Measurements from ENCODE around the gene SELENOK. TPM values are rescaled to one million over a fixed set of nuclear protein-coding genes. Genes with fewer than 3 reads are reported as not detected.

Gene SELENOK
- total RNA-seq, 2 donors from 2014 or later, result 14.5 to 36.1 TPM

GRCh38 chr3:53845103-53845880, 46.4 kb downstream of the SELENOK start:
- H3K27ac ChIP-seq, result peak overlapping the region; percentile 89 to 99 (median 98)
- H3K36me3 ChIP-seq (replicated peaks in 1 of 2; ENCODE audit: insufficient read depth in 1 of 2, low read depth in 2 of 2), result no peaks in the 10 kb centered on the region
- TF ChIP-seq POLR2A (IDR thresholded peaks at IDR 0.05) (peak in 2 of 3 donors; percentile 69 to 72), CTCF (IDR thresholded peaks at IDR 0.05) (peak in 5 of 7 experiments; percentile 9 to 52 (median 39))
- no peaks in the 10 kb centered on the region for H3K9me3 ChIP-seq
- intact Hi-C loops (cut with DNase I), result no loop called here
- DNase-seq, result peak; percentile 74 to 81 (median 79)
- peaks cover 63% of the 10 kb centered on the region for H3K4me1 ChIP-seq
- H3K27me3 ChIP-seq, result no peaks in the 10 kb centered on the region
- ATAC-seq, result peak; percentile 39
- WGBS, 2 donors, result 6 to 9% methylated on average over 21 to 25 of the region's 25 CpGs
- H3K4me3 ChIP-seq, result peak overlapping the region; percentile 31 to 41

GRCh38 chr3:53844262-53845102, 47.2 kb downstream of the SELENOK start:
- TF ChIP-seq POLR2A (IDR thresholded peaks at IDR 0.05) (peak in 2 of 3 donors; percentile 19 to 37), CTCF (IDR thresholded peaks at IDR 0.05) (no peak)
- Histone ChIP-seq H3K4me3 (no peak overlapping the region), H3K36me3 (replicated peaks in 1 of 2; ENCODE audit: insufficient read depth in 1 of 2, low read depth in 2 of 2) (no peaks in the 10 kb centered on the region), H3K4me1 (peaks cover 63% of the 10 kb centered on the region), H3K9me3 (no peaks in the 10 kb centered on the region), H3K27me3 (no peaks in the 10 kb centered on the region), H3K27ac (peak overlapping the region; percentile 89 to 99 (median 98))
- ATAC-seq (no peak), DNase-seq (peak; percentile 32 to 61 (median 47))
- intact Hi-C loops (cut with DNase I), result no loop called here
- WGBS, 2 donors, result 13 to 20% methylated on average over 5 to 9 of the region's 9 CpGs

GRCh38 chr3:53843195-53844177, 48.2 kb downstream of the SELENOK start:
- H3K36me3 ChIP-seq (replicated peaks in 1 of 2; ENCODE audit: insufficient read depth in 1 of 2, low read depth in 2 of 2), result no peaks in the 10 kb centered on the region
- peak; percentile 40 to 54 (median 44) for DNase-seq
- no peaks in the 10 kb centered on the region for H3K9me3 ChIP-seq
- intact Hi-C loops (cut with DNase I), result no loop called here
- H3K4me3 ChIP-seq, result no peak overlapping the region
- H3K4me1 ChIP-seq, result peaks cover 63% of the 10 kb centered on the region
- H3K27ac ChIP-seq, result peak overlapping the region; percentile 89 to 99 (median 98)
- peak; percentile 2 for ATAC-seq
- TF ChIP-seq POLR2A (IDR thresholded peaks at IDR 0.05) (peak in 1 of 3 donors; percentile 13), CTCF (IDR thresholded peaks at IDR 0.05) (no peak)
- no peaks in the 10 kb centered on the region for H3K27me3 ChIP-seq
- WGBS, 2 donors, result 20 to 30% methylated on average over 9 to 10 of the region's 10 CpGs

- H3K36me3 ChIP-seq (replicated peaks in 1 of 2; ENCODE audit: insufficient read depth in 1 of 2, low read depth in 2 of 2), result no peaks in the 10 kb centered on the region
- peak; percentile 88 to 96 (median 94) for DNase-seq
- H3K9me3 ChIP-seq, result no peaks in the 10 kb centered on the region
- no peaks in the 10 kb centered on the region for H3K27me3 ChIP-seq
- H3K27ac ChIP-seq, result peak overlapping the region; percentile 89 to 99 (median 98)
- peak; percentile 47 to 91 (median 87) for TF ChIP-seq CTCF (IDR thresholded peaks at IDR 0.05)
- TF ChIP-seq POLR2A (IDR thresholded peaks at IDR 0.05), result no peak
- ATAC-seq, result peak; percentile 79
- intact Hi-C loops (cut with DNase I), result no loop called here
- H3K4me3 ChIP-seq, result no peak overlapping the region
- WGBS, 2 donors, result 14 to 15% methylated on average over 11 to 12 of the region's 12 CpGs
- peaks cover 63% of the 10 kb centered on the region for H3K4me1 ChIP-seq
Observed at GRCh38 chr3:53842436-53843194, 49.0 kb downstream of the SELENOK start.

Data from body of pancreas (tissue), 4 donors.